ENCODE results near the gene UBXN6.
A peak's percentile ranks its signal among the peaks of the same experiment; 100 is the strongest.

UBXN6 gene

GRCh38 chr19:4401769-4402170 lies 55.8 kb downstream of the UBXN6 start:
- TF ChIP-seq REST (IDR thresholded peaks at IDR 0.05; ENCODE audit: insufficient replicate concordance, low read depth) (no peak), SPI1 (IDR thresholded peaks at IDR 0.05; ENCODE audit: borderline replicate concordance, low read depth) (no peak), POLR2AphosphoS5 (IDR thresholded peaks at IDR 0.05; ENCODE audit: low read depth) (no peak), GABPA (IDR thresholded peaks at IDR 0.05; ENCODE audit: low read depth) (no peak), CTCF (IDR thresholded peaks at IDR 0.05; ENCODE audit: insufficient read depth, low read length) (no peak)
- peak overlapping the region; percentile 63 for H3K27ac ChIP-seq (replicated peaks)
- H3K27me3 ChIP-seq (ENCODE audit: insufficient read depth, poor library complexity, severe bottlenecking) = no peaks in the 10 kb centered on the region
- DNase-seq (ENCODE audit: low read depth in 1 of 2, low spot score in 1 of 2) = no peak
- H3K4me3 ChIP-seq (replicated peaks; ENCODE audit: insufficient read depth, low read length) = peak overlapping the region; percentile 32

GRCh38 chr19:4400135-4400936 lies 57.3 kb downstream of the UBXN6 start, which contains the start of gene SH3GL1:
SH3GL1 (minus strand) TSS chr19:4400547; CDS start chr19:4400368, 179 bp downstream.
- Histone ChIP-seq H3K27ac (replicated peaks) (peak within 1 kb of the TSS; percentile 91), H3K4me3 (replicated peaks; ENCODE audit: insufficient read depth, low read length) (peak within 1 kb of the TSS; percentile 89), H3K27me3 (ENCODE audit: insufficient read depth, poor library complexity, severe bottlenecking) (no peaks in the 10 kb centered on the region)
- TF ChIP-seq POLR2AphosphoS5 (IDR thresholded peaks at IDR 0.05; ENCODE audit: low read depth) (no peak), CTCF (IDR thresholded peaks at IDR 0.05; ENCODE audit: insufficient read depth, low read length) (peak; percentile 80)
- peak; percentile 83 to 93 for DNase-seq (ENCODE audit: low read depth in 1 of 2, low spot score in 1 of 2)

- H3K27me3 ChIP-seq (ENCODE audit: insufficient read depth, poor library complexity, severe bottlenecking) = no peaks in the 10 kb centered on the region
- no peak for TF ChIP-seq POLR2AphosphoS5 (IDR thresholded peaks at IDR 0.05; ENCODE audit: low read depth)
- TF ChIP-seq CTCF (IDR thresholded peaks at IDR 0.05; ENCODE audit: insufficient read depth, low read length) = no peak
- TF ChIP-seq GABPA (IDR thresholded peaks at IDR 0.05; ENCODE audit: low read depth) = no peak
- TF ChIP-seq SPI1 (IDR thresholded peaks at IDR 0.05; ENCODE audit: borderline replicate concordance, low read depth) = no peak; the same call in 1 of the 2 replicates
- no peak for TF ChIP-seq REST (IDR thresholded peaks at IDR 0.05; ENCODE audit: insufficient replicate concordance, low read depth)
- H3K4me3 ChIP-seq (replicated peaks; ENCODE audit: insufficient read depth, low read length) = peak overlapping the region; percentile 89
- H3K27ac ChIP-seq (replicated peaks) = peak overlapping the region; percentile 91
- DNase-seq (ENCODE audit: low read depth in 1 of 2, low spot score in 1 of 2) = peak; percentile 38 to 75
These were observed 57.8 kb downstream of the UBXN6 start for GRCh38 chr19:4399812-4400134.
